Measurements from ENCODE around the gene CRACDL.
"Not testable (repeated sequence)": the region's sequence is repeated elsewhere in the genome, so short reads cannot be mapped to it uniquely, and the experiment has no call there.

The CRACDL gene

GRCh38 chr2:98903767-98904485, 32.1 kb downstream of the CRACDL start:
- no peak for DNase-seq

GRCh38 chr2:98903064-98903355, 33.0 kb downstream of the CRACDL start:
- DNase-seq, result no peak

GRCh38 chr2:98902209-98903063, 33.6 kb downstream of the CRACDL start:
- no peak for DNase-seq

GRCh38 chr2:98901702-98902101, 34.3 kb downstream of the CRACDL start:
- DNase-seq, result no peak

GRCh38 chr2:98901291-98901690, 34.7 kb downstream of the CRACDL start:
- no peak for DNase-seq

GRCh38 chr2:98900721-98901120, 35.3 kb downstream of the CRACDL start:
- no peak for DNase-seq

GRCh38 chr2:98899703-98900078, 36.3 kb downstream of the CRACDL start:
- not testable (repeated sequence) for DNase-seq

- no peak for DNase-seq
Observed at GRCh38 chr2:98899041-98899702, 36.9 kb downstream of the CRACDL start.

- no peak for DNase-seq
Observed at GRCh38 chr2:98898423-98898841, 37.6 kb downstream of the CRACDL start.

- no peak for DNase-seq
Observed at GRCh38 chr2:98897746-98898145, 38.3 kb downstream of the CRACDL start.

GRCh38 chr2:98896944-98897343, 39.1 kb downstream of the CRACDL start:
- no peak for DNase-seq

- no peak for DNase-seq
Observed at GRCh38 chr2:98896416-98896815, 39.6 kb downstream of the CRACDL start.

- no peak for DNase-seq
Observed at GRCh38 chr2:98895901-98896300, 40.1 kb downstream of the CRACDL start.

GRCh38 chr2:98895221-98895620, 40.8 kb downstream of the CRACDL start:
- no peak for DNase-seq

GRCh38 chr2:98894331-98895000, 41.6 kb downstream of the CRACDL start:
- no peak for DNase-seq

- DNase-seq, result no peak
Observed at GRCh38 chr2:98893911-98894321, 42.1 kb downstream of the CRACDL start.

- no peak for DNase-seq
Observed at GRCh38 chr2:98892871-98893270, 43.2 kb downstream of the CRACDL start.

GRCh38 chr2:98891591-98891990, 44.4 kb downstream of the CRACDL start:
- DNase-seq, result no peak

- no peak for DNase-seq
Observed at GRCh38 chr2:98886066-98886554, 49.9 kb downstream of the CRACDL start.

- DNase-seq, result no peak
Observed at GRCh38 chr2:98884658-98885057, 51.4 kb downstream of the CRACDL start.

GRCh38 chr2:98883780-98884211, 52.2 kb downstream of the CRACDL start:
- no peak for DNase-seq

- DNase-seq, result no peak
Observed at GRCh38 chr2:98882971-98883779, 52.9 kb downstream of the CRACDL start.
